Measurements from ENCODE around the gene KRT10.

KRT10 gene

GRCh38 chr17:40822132-40822812 lies at the start of gene KRT10:
Gene KRT10 (minus strand): TSS chr17:40822614. CDS start chr17:40822585, 29 bp downstream.
- DNase-seq = no peak

GRCh38 chr17:40871316-40871715 lies 48.9 kb upstream of the KRT10 start:
- no peak for DNase-seq

GRCh38 chr17:40870136-40870535 lies 47.7 kb upstream of the KRT10 start:
- DNase-seq = no peak

- DNase-seq = no peak
Observed at GRCh38 chr17:40866838-40867237, 44.4 kb upstream of the KRT10 start, which contains the start of gene KRT12. Gene KRT12 (minus strand): TSS chr17:40867223. CDS start chr17:40867186, 37 bp downstream.

GRCh38 chr17:40864661-40865390 lies 42.4 kb upstream of the KRT10 start:
- no peak for DNase-seq

GRCh38 chr17:40862985-40863733 lies 40.7 kb upstream of the KRT10 start:
- DNase-seq = no peak

- DNase-seq = no peak
Observed at GRCh38 chr17:40859536-40859935, 37.1 kb upstream of the KRT10 start.

- peak; percentile 38 for DNase-seq
Observed at GRCh38 chr17:40858667-40859066, 36.3 kb upstream of the KRT10 start.

- no peak for DNase-seq
Observed at GRCh38 chr17:40857535-40857934, 35.1 kb upstream of the KRT10 start.

GRCh38 chr17:40854175-40854814 lies 31.9 kb upstream of the KRT10 start:
- no peak for DNase-seq

GRCh38 chr17:40852364-40852763 lies 29.9 kb upstream of the KRT10 start:
- DNase-seq = no peak

GRCh38 chr17:40850293-40850972 lies 28.0 kb upstream of the KRT10 start:
- DNase-seq = no peak

- DNase-seq = no peak
Observed at GRCh38 chr17:40849723-40850122, 27.3 kb upstream of the KRT10 start.

GRCh38 chr17:40848583-40849235 lies 26.3 kb upstream of the KRT10 start:
- no peak for DNase-seq

GRCh38 chr17:40846515-40847144 lies 24.2 kb upstream of the KRT10 start:
- no peak for DNase-seq

GRCh38 chr17:40844671-40845107 lies 22.3 kb upstream of the KRT10 start:
- DNase-seq = no peak

GRCh38 chr17:40843242-40843641 lies 20.8 kb upstream of the KRT10 start:
- no peak for DNase-seq

GRCh38 chr17:40841246-40841645 lies 18.8 kb upstream of the KRT10 start:
- DNase-seq = no peak

GRCh38 chr17:40839194-40839593 lies 16.8 kb upstream of the KRT10 start:
- DNase-seq = no peak

GRCh38 chr17:40836020-40836419 lies 13.6 kb upstream of the KRT10 start:
- no peak for DNase-seq

- no peak for DNase-seq
Observed at GRCh38 chr17:40833882-40834281, 11.5 kb upstream of the KRT10 start.
